ENCODE measurements around the gene STXBP6.

STXBP6 gene

GRCh38 chr14:25090716-25091454 lies 40.9 kb upstream of the STXBP6 start:
- H3K79me1 ChIP-seq (ENCODE audit: low read length), result no peaks in the 10 kb centered on the region
- H3K4me3 ChIP-seq (ENCODE audit: low read length), result no peak overlapping the region
- H3K9ac ChIP-seq (ENCODE audit: low read length), result no peak overlapping the region
- no peak overlapping the region for H3K4me2 ChIP-seq (ENCODE audit: low read length)
- H3K4ac ChIP-seq (ENCODE audit: low read depth, low read length), result no peak overlapping the region
- H2BK5ac ChIP-seq (ENCODE audit: low read length), result no peak overlapping the region
- H3K18ac ChIP-seq (ENCODE audit: low read length), result no peak overlapping the region
- no peak overlapping the region for H2BK120ac ChIP-seq (ENCODE audit: low read depth, low read length)
- WGBS (ENCODE audit: extremely low coverage, insufficient coverage, low lambda C conversion rate), result no CpG with 5 or more reads among the region's 3 CpGs
- H4K8ac ChIP-seq (ENCODE audit: low read depth, low read length), result no peak overlapping the region
- H3K36me3 ChIP-seq (ENCODE audit: control insufficient read depth, insufficient read depth, low read length), result no peaks in the 10 kb centered on the region
- no peaks in the 10 kb centered on the region for H3K79me2 ChIP-seq (ENCODE audit: control insufficient read depth, insufficient read depth, low read length)
- no peak overlapping the region for H3K23ac ChIP-seq (ENCODE audit: low read length)
- no peak overlapping the region for H2BK15ac ChIP-seq (replicated peaks; ENCODE audit: low read depth)
- no peak overlapping the region for H3K27ac ChIP-seq (ENCODE audit: low read depth, low read length)
- no peak overlapping the region for H2AK5ac ChIP-seq (ENCODE audit: low read length)
- peaks cover 2% of the 10 kb centered on the region for H3K4me1 ChIP-seq (ENCODE audit: control insufficient read depth, low read depth, low read length)
- peak; percentile 83 for DNase-seq
- no peak overlapping the region for H4K5ac ChIP-seq (ENCODE audit: low read length)
- no peak overlapping the region for H3K56ac ChIP-seq (ENCODE audit: low read length)
- no peaks in the 10 kb centered on the region for H3K27me3 ChIP-seq (ENCODE audit: insufficient read depth, low read length, poor library complexity)

GRCh38 chr14:25090256-25090655 lies 40.3 kb upstream of the STXBP6 start:
- Histone ChIP-seq H3K79me1 (ENCODE audit: low read length) (no peaks in the 10 kb centered on the region), H3K4me3 (ENCODE audit: low read length) (no peak overlapping the region), H2BK15ac (replicated peaks; ENCODE audit: low read depth) (no peak overlapping the region), H2AK5ac (ENCODE audit: low read length) (no peak overlapping the region), H2BK120ac (ENCODE audit: low read depth, low read length) (no peak overlapping the region), H2BK5ac (ENCODE audit: low read length) (no peak overlapping the region), H3K23ac (ENCODE audit: low read length) (no peak overlapping the region), H3K36me3 (ENCODE audit: control insufficient read depth, insufficient read depth, low read length) (no peaks in the 10 kb centered on the region), H3K27me3 (ENCODE audit: insufficient read depth, low read length, poor library complexity) (no peaks in the 10 kb centered on the region), H3K56ac (ENCODE audit: low read length) (no peak overlapping the region), H4K8ac (ENCODE audit: low read depth, low read length) (no peak overlapping the region), H3K4ac (ENCODE audit: low read depth, low read length) (no peak overlapping the region), H3K18ac (ENCODE audit: low read length) (no peak overlapping the region), H3K9ac (ENCODE audit: low read length) (no peak overlapping the region), H3K79me2 (ENCODE audit: control insufficient read depth, insufficient read depth, low read length) (no peaks in the 10 kb centered on the region), H3K27ac (ENCODE audit: low read depth, low read length) (no peak overlapping the region), H3K4me1 (ENCODE audit: control insufficient read depth, low read depth, low read length) (peaks cover 2% of the 10 kb centered on the region), H3K4me2 (ENCODE audit: low read length) (no peak overlapping the region), H4K5ac (ENCODE audit: low read length) (no peak overlapping the region)
- WGBS (ENCODE audit: extremely low coverage, insufficient coverage, low lambda C conversion rate), result no CpG with 5 or more reads among the region's 2 CpGs
- no peak for DNase-seq

- H3K9ac ChIP-seq (ENCODE audit: low read length), result no peak overlapping the region
- no peak overlapping the region for H3K56ac ChIP-seq (ENCODE audit: low read length)
- no peak overlapping the region for H4K5ac ChIP-seq (ENCODE audit: low read length)
- H2BK120ac ChIP-seq (ENCODE audit: low read depth, low read length), result no peak overlapping the region
- H3K4me3 ChIP-seq (ENCODE audit: low read length), result no peak overlapping the region
- DNase-seq, result no peak
- no peak overlapping the region for H2BK5ac ChIP-seq (ENCODE audit: low read length)
- no peak overlapping the region for H3K4ac ChIP-seq (ENCODE audit: low read depth, low read length)
- WGBS (ENCODE audit: extremely low coverage, insufficient coverage, low lambda C conversion rate), result no CpG with 5 or more reads among the region's 1 CpG
- H3K27me3 ChIP-seq (ENCODE audit: insufficient read depth, low read length, poor library complexity), result no peaks in the 10 kb centered on the region
- H3K79me1 ChIP-seq (ENCODE audit: low read length), result no peaks in the 10 kb centered on the region
- no peak overlapping the region for H3K27ac ChIP-seq (ENCODE audit: low read depth, low read length)
- no peak overlapping the region for H3K23ac ChIP-seq (ENCODE audit: low read length)
- H4K8ac ChIP-seq (ENCODE audit: low read depth, low read length), result no peak overlapping the region
- no peak overlapping the region for H2BK15ac ChIP-seq (replicated peaks; ENCODE audit: low read depth)
- H3K4me1 ChIP-seq (ENCODE audit: control insufficient read depth, low read depth, low read length), result peaks cover 2% of the 10 kb centered on the region
- H3K18ac ChIP-seq (ENCODE audit: low read length), result no peak overlapping the region
- no peak overlapping the region for H3K4me2 ChIP-seq (ENCODE audit: low read length)
- no peaks in the 10 kb centered on the region for H3K79me2 ChIP-seq (ENCODE audit: control insufficient read depth, insufficient read depth, low read length)
- no peak overlapping the region for H2AK5ac ChIP-seq (ENCODE audit: low read length)
- no peaks in the 10 kb centered on the region for H3K36me3 ChIP-seq (ENCODE audit: control insufficient read depth, insufficient read depth, low read length)
These were observed 39.5 kb upstream of the STXBP6 start for GRCh38 chr14:25089496-25089895.

GRCh38 chr14:25086821-25087396 lies 37.0 kb upstream of the STXBP6 start:
- no peak for DNase-seq
- no peak overlapping the region for H2BK120ac ChIP-seq (ENCODE audit: low read depth, low read length)
- no peaks in the 10 kb centered on the region for H3K79me1 ChIP-seq (ENCODE audit: low read length)
- no peaks in the 10 kb centered on the region for H3K36me3 ChIP-seq (ENCODE audit: control insufficient read depth, insufficient read depth, low read length)
- no peak overlapping the region for H3K9ac ChIP-seq (ENCODE audit: low read length)
- H3K18ac ChIP-seq (ENCODE audit: low read length), result no peak overlapping the region
- no peak overlapping the region for H3K56ac ChIP-seq (ENCODE audit: low read length)
- no peaks in the 10 kb centered on the region for H3K79me2 ChIP-seq (ENCODE audit: control insufficient read depth, insufficient read depth, low read length)
- no peak overlapping the region for H4K8ac ChIP-seq (ENCODE audit: low read depth, low read length)
- H3K27me3 ChIP-seq (ENCODE audit: insufficient read depth, low read length, poor library complexity), result no peaks in the 10 kb centered on the region
- peaks cover 2% of the 10 kb centered on the region for H3K4me1 ChIP-seq (ENCODE audit: control insufficient read depth, low read depth, low read length)
- no peak overlapping the region for H2BK15ac ChIP-seq (replicated peaks; ENCODE audit: low read depth)
- H3K4me3 ChIP-seq (ENCODE audit: low read length), result no peak overlapping the region
- no CpG with 5 or more reads among the region's 2 CpGs for WGBS (ENCODE audit: extremely low coverage, insufficient coverage, low lambda C conversion rate)
- H3K4me2 ChIP-seq (ENCODE audit: low read length), result no peak overlapping the region
- H2BK5ac ChIP-seq (ENCODE audit: low read length), result no peak overlapping the region
- no peak overlapping the region for H4K5ac ChIP-seq (ENCODE audit: low read length)
- no peak overlapping the region for H3K4ac ChIP-seq (ENCODE audit: low read depth, low read length)
- no peak overlapping the region for H2AK5ac ChIP-seq (ENCODE audit: low read length)
- H3K27ac ChIP-seq (ENCODE audit: low read depth, low read length), result no peak overlapping the region
- no peak overlapping the region for H3K23ac ChIP-seq (ENCODE audit: low read length)

- Histone ChIP-seq H3K4me1 (ENCODE audit: control insufficient read depth, low read depth, low read length) (peaks cover 2% of the 10 kb centered on the region), H3K4ac (ENCODE audit: low read depth, low read length) (no peak overlapping the region), H3K4me3 (ENCODE audit: low read length) (no peak overlapping the region), H3K56ac (ENCODE audit: low read length) (no peak overlapping the region), H2BK5ac (ENCODE audit: low read length) (no peak overlapping the region), H4K8ac (ENCODE audit: low read depth, low read length) (no peak overlapping the region), H3K79me1 (ENCODE audit: low read length) (no peaks in the 10 kb centered on the region), H3K9ac (ENCODE audit: low read length) (no peak overlapping the region), H3K36me3 (ENCODE audit: control insufficient read depth, insufficient read depth, low read length) (no peaks in the 10 kb centered on the region), H4K5ac (ENCODE audit: low read length) (no peak overlapping the region), H3K4me2 (ENCODE audit: low read length) (no peak overlapping the region), H2BK15ac (replicated peaks; ENCODE audit: low read depth) (no peak overlapping the region), H3K18ac (ENCODE audit: low read length) (no peak overlapping the region), H3K27me3 (ENCODE audit: insufficient read depth, low read length, poor library complexity) (no peaks in the 10 kb centered on the region), H3K79me2 (ENCODE audit: control insufficient read depth, insufficient read depth, low read length) (no peaks in the 10 kb centered on the region), H2BK120ac (ENCODE audit: low read depth, low read length) (no peak overlapping the region), H3K23ac (ENCODE audit: low read length) (no peak overlapping the region), H3K27ac (ENCODE audit: low read depth, low read length) (no peak overlapping the region), H2AK5ac (ENCODE audit: low read length) (no peak overlapping the region)
- 100% methylated on average over 2 of the region's 6 CpGs for WGBS (ENCODE audit: extremely low coverage, insufficient coverage, low lambda C conversion rate)
- DNase-seq, result no peak
These were observed 36.1 kb upstream of the STXBP6 start for GRCh38 chr14:25086081-25086480.

- Histone ChIP-seq H3K79me2 (ENCODE audit: control insufficient read depth, insufficient read depth, low read length) (no peaks in the 10 kb centered on the region), H3K4me1 (ENCODE audit: control insufficient read depth, low read depth, low read length) (no peaks in the 10 kb centered on the region), H3K79me1 (ENCODE audit: low read length) (no peaks in the 10 kb centered on the region), H3K4ac (ENCODE audit: low read depth, low read length) (no peak overlapping the region), H3K9ac (ENCODE audit: low read length) (no peak overlapping the region), H2BK5ac (ENCODE audit: low read length) (no peak overlapping the region), H4K5ac (ENCODE audit: low read length) (no peak overlapping the region), H4K8ac (ENCODE audit: low read depth, low read length) (no peak overlapping the region), H2AK5ac (ENCODE audit: low read length) (no peak overlapping the region), H3K27me3 (ENCODE audit: insufficient read depth, low read length, poor library complexity) (no peaks in the 10 kb centered on the region), H2BK15ac (replicated peaks; ENCODE audit: low read depth) (no peak overlapping the region), H3K56ac (ENCODE audit: low read length) (no peak overlapping the region), H2BK120ac (ENCODE audit: low read depth, low read length) (no peak overlapping the region), H3K36me3 (ENCODE audit: control insufficient read depth, insufficient read depth, low read length) (no peaks in the 10 kb centered on the region), H3K18ac (ENCODE audit: low read length) (no peak overlapping the region), H3K23ac (ENCODE audit: low read length) (no peak overlapping the region), H3K4me3 (ENCODE audit: low read length) (no peak overlapping the region), H3K27ac (ENCODE audit: low read depth, low read length) (no peak overlapping the region), H3K4me2 (ENCODE audit: low read length) (no peak overlapping the region)
- DNase-seq, result no peak
- WGBS (ENCODE audit: extremely low coverage, insufficient coverage, low lambda C conversion rate), result no CpG with 5 or more reads among the region's 2 CpGs
These were observed 30.7 kb upstream of the STXBP6 start for GRCh38 chr14:25080682-25081081.

All from mesendoderm (in vitro differentiated cells).